Loucy (cell line): Measurements from ENCODE around the gene CFAP157.

Experiments
- H2AFZ ChIP-seq: fragments of 200-600 bp; sonication (generic); 2 replicates; pipeline ENCODE4 v1.6.0; 2016; ENCODE audit warnings: antibody characterized with exemption, mild to moderate bottlenecking, low read length, moderate library complexity
- H3F3A ChIP-seq: fragments of 200-600 bp; 2 replicates; pipeline ENCODE4 v1.6.0; 2016; ENCODE audit warnings: antibody characterized with exemption, low read depth, mild to moderate bottlenecking
- H3K27me3 ChIP-seq: fragments of 200-600 bp; sonication (generic); 2 replicates; pipeline ENCODE4 v1.6.1; 2014; ENCODE audit warnings: low read length, mild to moderate bottlenecking; ENCODE audit not compliant: insufficient read depth, poor library complexity, severe bottlenecking
- H3K36me3 ChIP-seq: fragments of 200-600 bp; sonication (generic); 2 replicates; pipeline ENCODE4 v1.6.1; 2016; ENCODE audit warnings: low read length; ENCODE audit not compliant: insufficient read depth
- H3K4me1 ChIP-seq: fragments of 200-600 bp; sonication (generic); 2 replicates; pipeline ENCODE4 v1.5.1; 2014; ENCODE audit warnings: low read length, mild to moderate bottlenecking; ENCODE audit not compliant: insufficient read depth, poor library complexity, severe bottlenecking
- H3K4me2 ChIP-seq: fragments of 200-600 bp; sonication (generic); 2 replicates; pipeline ENCODE4 v1.6.0; 2014; ENCODE audit warnings: antibody characterized with exemption, low read length, low read depth, mild to moderate bottlenecking; ENCODE audit not compliant: poor library complexity, severe bottlenecking
- H3K4me3 ChIP-seq: fragments of 200-600 bp; sonication (generic); 2 replicates; pipeline ENCODE4 v1.5.1; 2014; ENCODE audit warnings: low read length, mild to moderate bottlenecking, mixed read lengths; ENCODE audit not compliant: poor library complexity, severe bottlenecking
- H3K79me2 ChIP-seq: fragments of 200-600 bp; sonication (generic); 2 replicates; pipeline ENCODE4 v1.6.1; 2014; ENCODE audit warnings: low read length; ENCODE audit not compliant: insufficient read depth
- H3K9ac ChIP-seq: fragments of 200-600 bp; sonication (generic); 2 replicates; pipeline ENCODE4 v1.6.0; 2014; ENCODE audit warnings: mild to moderate bottlenecking, low read depth, low read length, moderate library complexity; ENCODE audit not compliant: poor library complexity, severe bottlenecking
- H3K9me2 ChIP-seq: fragments of 200-600 bp; sonication (generic); replicated peaks from 2 replicates; pipeline ENCODE4 v1.6.1; 2016; ENCODE audit warnings: low read depth, low read length, mixed read lengths
- H3K9me3 ChIP-seq: fragments of 200-600 bp; sonication (generic); 2 replicates; pipeline ENCODE4 v1.6.1; 2014; ENCODE audit warnings: mild to moderate bottlenecking, antibody characterized with exemption, low read length, low read depth; ENCODE audit not compliant: insufficient read depth
- H4K20me1 ChIP-seq: fragments of 200-600 bp; sonication (generic); 2 replicates; pipeline ENCODE4 v1.6.0; 2014; ENCODE audit warnings: antibody characterized with exemption, low read length, mild to moderate bottlenecking; ENCODE audit not compliant: insufficient read depth, poor library complexity, severe bottlenecking
- EZH2phosphoT487 ChIP-seq: fragments of 200-600 bp; IDR thresholded peaks from 2 replicates; pipeline ENCODE4 v1.6.1; 2018; ENCODE audit warnings: antibody characterized with exemption, mild to moderate bottlenecking, moderate library complexity, borderline replicate concordance
- TF ChIP-seq, protein P1 (sequence below): fragments of 200-600 bp; sonication (generic); conservative IDR thresholded peaks from 2 replicates; pipeline ENCODE4 v1.5.1; 2014; ENCODE audit warnings: mild to moderate bottlenecking, antibody characterized with exemption, low read length

The CFAP157 gene

DNA sequence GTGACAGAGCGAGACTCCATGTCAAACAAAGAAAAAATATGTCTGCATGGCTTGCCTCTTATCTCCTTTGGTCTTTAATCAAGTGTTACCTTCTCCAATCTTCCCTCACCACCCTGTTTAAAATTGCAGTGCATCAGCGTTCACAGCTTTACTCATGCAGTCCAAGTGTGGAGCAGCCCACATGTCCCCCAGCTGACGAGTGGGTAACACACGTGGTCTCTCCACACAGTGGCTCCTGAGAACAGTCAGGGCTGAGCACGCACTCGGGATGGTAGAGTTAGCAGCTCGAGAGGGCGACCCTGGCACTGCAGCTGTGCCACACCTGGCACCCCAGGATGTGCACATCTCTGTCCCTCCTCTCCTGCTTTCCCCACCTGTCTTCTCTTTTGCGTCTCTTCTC lies 25.9 kb upstream of the CFAP157 start:
- H2AFZ ChIP-seq: no peak overlapping the region
- no peaks in the 10 kb centered on the region for H4K20me1 ChIP-seq
- no peak overlapping the region for H3K4me2 ChIP-seq
- no peaks in the 10 kb centered on the region for H3K4me1 ChIP-seq
- no peak overlapping the region for H3K9ac ChIP-seq
- TF ChIP-seq EZH2phosphoT487: no peak
- no peaks in the 10 kb centered on the region for H3K9me2 ChIP-seq
- no peaks in the 10 kb centered on the region for H3K9me3 ChIP-seq
- H3K27me3 ChIP-seq: no peaks in the 10 kb centered on the region
- no peak overlapping the region for H3K4me3 ChIP-seq
- no peaks in the 10 kb centered on the region for H3F3A ChIP-seq
- peaks cover 62% of the 10 kb centered on the region; the same call in 1 of the 2 replicates for H3K36me3 ChIP-seq
- no peaks in the 10 kb centered on the region for H3K79me2 ChIP-seq

DNA sequence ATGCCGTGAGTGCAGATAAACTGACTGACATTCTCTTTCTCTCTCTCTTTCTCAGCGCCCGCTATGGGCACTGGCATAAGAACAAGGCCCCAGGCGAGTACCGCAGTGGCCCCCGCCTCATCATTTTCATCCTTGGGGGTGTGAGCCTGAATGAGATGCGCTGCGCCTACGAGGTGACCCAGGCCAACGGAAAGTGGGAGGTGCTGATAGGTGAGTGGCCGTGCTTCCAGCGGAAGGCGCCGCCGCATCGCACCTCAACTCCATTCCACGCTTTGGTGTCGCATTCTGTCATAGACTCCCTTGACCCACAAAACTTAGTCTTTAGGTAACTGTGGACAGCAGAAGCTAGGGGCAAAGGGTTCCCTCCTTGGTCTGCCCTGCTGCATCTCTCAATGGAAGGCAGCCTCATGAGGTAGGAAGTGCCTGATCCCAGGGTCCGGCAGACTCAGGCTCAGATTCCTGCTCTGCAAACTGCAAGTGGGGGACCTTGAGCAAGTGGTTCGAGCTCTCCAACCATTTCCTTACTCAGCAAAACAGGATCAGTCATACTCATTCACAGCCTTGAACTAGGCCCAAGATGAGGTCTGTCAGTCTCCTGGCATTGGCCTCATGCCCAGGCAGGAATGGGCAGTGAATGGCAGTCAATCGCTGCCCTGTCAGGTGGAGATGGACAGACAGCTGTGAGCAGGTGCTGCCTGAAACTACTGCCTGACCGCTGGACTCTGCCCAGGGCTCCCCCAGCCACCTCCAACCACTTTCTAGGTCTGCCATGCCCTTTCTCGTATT lies 24.2 kb upstream of the CFAP157 start:
- no peaks in the 10 kb centered on the region for H4K20me1 ChIP-seq
- H3K4me1 ChIP-seq: no peaks in the 10 kb centered on the region
- TF ChIP-seq, protein P1, sequence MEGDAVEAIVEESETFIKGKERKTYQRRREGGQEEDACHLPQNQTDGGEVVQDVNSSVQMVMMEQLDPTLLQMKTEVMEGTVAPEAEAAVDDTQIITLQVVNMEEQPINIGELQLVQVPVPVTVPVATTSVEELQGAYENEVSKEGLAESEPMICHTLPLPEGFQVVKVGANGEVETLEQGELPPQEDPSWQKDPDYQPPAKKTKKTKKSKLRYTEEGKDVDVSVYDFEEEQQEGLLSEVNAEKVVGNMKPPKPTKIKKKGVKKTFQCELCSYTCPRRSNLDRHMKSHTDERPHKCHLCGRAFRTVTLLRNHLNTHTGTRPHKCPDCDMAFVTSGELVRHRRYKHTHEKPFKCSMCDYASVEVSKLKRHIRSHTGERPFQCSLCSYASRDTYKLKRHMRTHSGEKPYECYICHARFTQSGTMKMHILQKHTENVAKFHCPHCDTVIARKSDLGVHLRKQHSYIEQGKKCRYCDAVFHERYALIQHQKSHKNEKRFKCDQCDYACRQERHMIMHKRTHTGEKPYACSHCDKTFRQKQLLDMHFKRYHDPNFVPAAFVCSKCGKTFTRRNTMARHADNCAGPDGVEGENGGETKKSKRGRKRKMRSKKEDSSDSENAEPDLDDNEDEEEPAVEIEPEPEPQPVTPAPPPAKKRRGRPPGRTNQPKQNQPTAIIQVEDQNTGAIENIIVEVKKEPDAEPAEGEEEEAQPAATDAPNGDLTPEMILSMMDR: no peak
- TF ChIP-seq EZH2phosphoT487: no peak
- no peak overlapping the region for H3K9ac ChIP-seq
- H3F3A ChIP-seq: no peaks in the 10 kb centered on the region
- H3K27me3 ChIP-seq: no peaks in the 10 kb centered on the region
- no peaks in the 10 kb centered on the region for H3K9me3 ChIP-seq
- H3K4me2 ChIP-seq: no peak overlapping the region
- no peaks in the 10 kb centered on the region for H3K9me2 ChIP-seq
- H2AFZ ChIP-seq: no peak overlapping the region
- H3K36me3 ChIP-seq: peaks cover 68% of the 10 kb centered on the region; the same call in 1 of the 2 replicates
- no peaks in the 10 kb centered on the region for H3K79me2 ChIP-seq
- H3K4me3 ChIP-seq: no peak overlapping the region

DNA sequence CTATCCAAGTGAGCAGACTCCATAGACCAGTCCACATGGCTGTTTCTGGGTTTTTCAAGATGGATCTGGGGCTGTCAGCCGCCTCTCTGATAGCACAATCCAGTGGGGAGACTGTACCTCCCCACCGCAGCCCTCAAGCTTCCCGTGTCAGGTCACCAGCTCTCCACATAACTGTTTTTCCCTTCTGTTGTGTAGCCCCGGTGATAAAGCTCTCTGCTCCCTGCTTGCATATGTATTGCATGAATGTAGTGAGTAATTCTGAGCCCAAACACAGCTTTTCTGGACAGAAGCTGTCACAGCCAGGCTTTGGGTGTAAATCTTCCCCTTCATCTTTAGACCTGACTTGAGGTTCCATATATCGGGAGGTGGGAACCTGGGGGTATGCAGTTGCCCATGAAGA lies 23.1 kb upstream of the CFAP157 start:
- H4K20me1 ChIP-seq: no peaks in the 10 kb centered on the region
- no peaks in the 10 kb centered on the region for H3K27me3 ChIP-seq
- no peak overlapping the region for H3K4me2 ChIP-seq
- TF ChIP-seq, protein P1: no peak
- TF ChIP-seq EZH2phosphoT487: no peak
- no peaks in the 10 kb centered on the region for H3K79me2 ChIP-seq
- H3K9me3 ChIP-seq: no peaks in the 10 kb centered on the region
- no peak overlapping the region for H2AFZ ChIP-seq
- H3K4me3 ChIP-seq: no peak overlapping the region
- H3F3A ChIP-seq: no peaks in the 10 kb centered on the region
- H3K9ac ChIP-seq: no peak overlapping the region
- H3K9me2 ChIP-seq: no peaks in the 10 kb centered on the region
- H3K4me1 ChIP-seq: no peaks in the 10 kb centered on the region
- H3K36me3 ChIP-seq: peaks cover 71% of the 10 kb centered on the region; the same call in 1 of the 2 replicates
